Hepatocyte (in vitro differentiated cells): ENCODE measurements around the gene C19orf67. TPM values are rescaled to one million over a fixed set of nuclear protein-coding genes. Genes with fewer than 3 reads are reported as not detected.
A peak's percentile ranks its signal among the peaks of the same experiment; 100 is the strongest.
"Not testable (repeated sequence)": the region's sequence is repeated elsewhere in the genome, so short reads cannot be mapped to it uniquely, and the experiment has no call there.

Experiments
- DNase-seq: peaks from one replicate; pipeline ENCODE4 v3.0.0-alpha.2; 2016; ENCODE audit warnings: low spot score
- H2AFZ ChIP-seq: fragments of 200-600 bp; sonication (generic); 2 replicates; pipeline ENCODE4 v1.6.0; 2016; ENCODE audit warnings: antibody characterized with exemption, mild to moderate bottlenecking
- H3K27ac ChIP-seq: fragments of 200-600 bp; sonication (generic); 2 replicates; pipeline ENCODE4 v1.5.1; 2016; ENCODE audit warnings: mild to moderate bottlenecking
- H3K27me3 ChIP-seq: fragments of 200-600 bp; sonication (generic); 2 replicates; pipeline ENCODE4 v1.6.1; 2016
- H3K36me3 ChIP-seq: fragments of 200-600 bp; sonication (generic); replicated peaks from 2 replicates; pipeline ENCODE4 v1.5.1; 2016; ENCODE audit warnings: low read depth; ENCODE audit not compliant: insufficient read depth
- H3K4me1 ChIP-seq: fragments of 200-600 bp; sonication (generic); 2 replicates; pipeline ENCODE4 v1.5.1; 2016; ENCODE audit warnings: mild to moderate bottlenecking, moderate library complexity; ENCODE audit not compliant: insufficient read depth
- H3K4me2 ChIP-seq: fragments of 200-600 bp; sonication (generic); 2 replicates; pipeline ENCODE4 v1.6.0; 2016
- H3K4me3 ChIP-seq: fragments of 200-600 bp; sonication (generic); 2 replicates; pipeline ENCODE4 v1.5.1; 2016; ENCODE audit warnings: mild to moderate bottlenecking
- H3K79me2 ChIP-seq: fragments of 200-600 bp; sonication (generic); 2 replicates; pipeline ENCODE4 v1.6.0; 2017; ENCODE audit warnings: mild to moderate bottlenecking
- H3K9me2 ChIP-seq: fragments of 200-600 bp; sonication (generic); replicated peaks from 2 replicates; pipeline ENCODE4 v1.6.0; 2017; ENCODE audit warnings: mild to moderate bottlenecking; ENCODE audit not compliant: insufficient read depth
- H3K9me3 ChIP-seq: fragments of 200-600 bp; sonication (generic); 2 replicates; pipeline ENCODE4 v1.5.1; 2016; ENCODE audit warnings: low read depth, mild to moderate bottlenecking
- H4K20me1 ChIP-seq: fragments of 200-600 bp; sonication (generic); 2 replicates; pipeline ENCODE4 v1.6.0; 2016; ENCODE audit warnings: mild to moderate bottlenecking; ENCODE audit not compliant: insufficient read depth, poor library complexity, severe bottlenecking
- CTCF ChIP-seq: fragments of 200-600 bp; sonication (generic); IDR thresholded peaks from 2 replicates; pipeline ENCODE4 v1.5.1; 2016; ENCODE audit warnings: antibody characterized with exemption, mild to moderate bottlenecking; ENCODE audit not compliant: poor library complexity
- EZH2 ChIP-seq: fragments of 200-600 bp; sonication (generic); IDR thresholded peaks from 2 replicates; pipeline ENCODE4 v1.6.1; 2016; ENCODE audit warnings: antibody characterized with exemption, mild to moderate bottlenecking, borderline replicate concordance
- EZH2phosphoT487 ChIP-seq: fragments of 200-600 bp; sonication (generic); IDR thresholded peaks from one replicate; pipeline ENCODE4 v1.6.1; 2018; ENCODE audit warnings: antibody characterized with exemption, mild to moderate bottlenecking, low read depth, moderate library complexity; ENCODE audit not compliant: unreplicated experiment, severe bottlenecking
- WGBS: methylation state at CpG from one replicate; pipeline ENCODE4 v1.1.6; 2016; ENCODE audit warnings: low lambda C conversion rate; ENCODE audit errors: missing lambda C conversion rate; 5-methylcytosine and 5-hydroxymethylcytosine counted together
- polyA plus RNA-seq: library from polyadenylated mRNA; unstranded; fragments of >200 nt; fragmentation: Nextera tagmentation; extraction: Ambion mirVana; gene quantifications from 2 replicates; pipeline ENCODE4 v1.2.1, GENCODE V29; 2016
- total RNA-seq: library from RNA; depleted of rRNA; stranded (reverse); fragments of >200 nt; gene quantifications from 2 replicates; pipeline ENCODE4 v1.2.3, GENCODE V29; 2014

The C19orf67 gene
- total and polyA plus RNA-seq, 2 experiments from 2014 or later, result not detected

DNA sequence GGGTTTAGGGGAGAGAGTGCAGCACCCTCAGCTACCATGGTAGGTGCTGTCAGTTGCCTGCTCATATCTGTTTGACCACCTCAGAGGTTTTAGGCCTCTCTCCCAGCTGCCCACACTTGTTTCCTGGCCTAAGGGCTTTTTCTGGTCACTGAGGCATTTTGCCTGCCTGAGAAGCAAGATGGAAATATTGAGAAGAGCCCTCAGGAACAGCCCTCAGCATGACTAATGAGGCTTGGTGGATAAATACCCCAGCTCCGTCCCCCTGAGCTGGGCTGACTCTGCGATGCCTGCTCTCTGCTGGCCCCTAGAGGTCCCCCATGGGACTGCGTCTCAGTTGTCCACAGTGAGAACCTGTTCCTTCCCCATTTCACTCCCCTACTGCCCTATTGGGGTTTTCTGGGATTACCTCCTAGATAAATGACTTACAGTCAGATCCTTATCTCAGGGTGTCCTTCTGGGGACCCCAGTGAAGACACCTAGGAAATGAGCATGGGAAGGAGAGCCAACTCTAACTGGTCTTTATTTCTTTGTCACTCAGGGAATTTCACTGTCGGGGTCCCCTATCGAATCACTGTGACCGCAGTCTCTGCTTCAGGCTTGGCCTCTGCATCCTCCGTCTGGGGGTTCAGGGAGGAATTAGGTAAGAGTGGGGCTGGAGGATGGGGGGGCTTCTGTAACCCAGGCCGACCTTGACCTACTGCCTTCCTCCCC lies 37.0 kb downstream of the C19orf67 start:
- H2AFZ ChIP-seq, result no peak overlapping the region
- H3K27me3 ChIP-seq, result no peaks in the 10 kb centered on the region
- 76% methylated on average over 7 of the region's 8 CpGs for WGBS
- no peak overlapping the region for H3K27ac ChIP-seq
- TF ChIP-seq EZH2phosphoT487, result no peak
- peak; percentile 62 for TF ChIP-seq CTCF
- H3K36me3 ChIP-seq, result no peaks in the 10 kb centered on the region
- H3K4me2 ChIP-seq, result no peak overlapping the region
- peak; percentile 62 for DNase-seq
- H3K9me3 ChIP-seq, result no peaks in the 10 kb centered on the region
- H3K4me1 ChIP-seq, result no peaks in the 10 kb centered on the region
- no peaks in the 10 kb centered on the region for H4K20me1 ChIP-seq
- H3K9me2 ChIP-seq, result no peaks in the 10 kb centered on the region
- no peaks in the 10 kb centered on the region for H3K79me2 ChIP-seq
- H3K4me3 ChIP-seq, result no peak overlapping the region

DNA sequence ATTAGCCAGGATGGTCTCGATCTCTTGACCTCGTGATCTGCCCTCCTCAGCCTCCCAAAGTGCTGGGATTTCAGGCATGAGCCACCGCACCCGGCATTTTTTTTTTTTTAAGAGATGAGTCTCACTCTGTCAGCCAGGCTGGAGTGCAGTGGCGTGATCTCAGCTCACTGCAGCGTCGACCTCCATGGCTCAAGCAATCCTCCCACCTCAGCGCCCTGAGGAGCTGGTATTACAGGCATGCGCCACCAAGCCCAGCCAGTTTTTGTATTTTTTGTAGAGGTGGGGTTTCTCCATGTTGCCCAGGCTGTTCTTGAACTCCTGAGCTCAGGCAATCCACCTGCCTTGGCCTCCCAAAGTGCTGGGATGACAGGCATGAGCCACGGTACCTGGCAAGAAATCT lies 37.7 kb downstream of the C19orf67 start:
- H3K4me2 ChIP-seq, H3K4me3 ChIP-seq, H3K9me2 ChIP-seq, DNase-seq, H3K79me2 ChIP-seq, H3K27me3 ChIP-seq, H3K4me1 ChIP-seq, H3K9me3 ChIP-seq, H2AFZ ChIP-seq, H4K20me1 ChIP-seq, H3K27ac ChIP-seq, H3K36me3 ChIP-seq: not testable (repeated sequence)
- WGBS, result 98% methylated on average over 8 of the region's 10 CpGs

DNA sequence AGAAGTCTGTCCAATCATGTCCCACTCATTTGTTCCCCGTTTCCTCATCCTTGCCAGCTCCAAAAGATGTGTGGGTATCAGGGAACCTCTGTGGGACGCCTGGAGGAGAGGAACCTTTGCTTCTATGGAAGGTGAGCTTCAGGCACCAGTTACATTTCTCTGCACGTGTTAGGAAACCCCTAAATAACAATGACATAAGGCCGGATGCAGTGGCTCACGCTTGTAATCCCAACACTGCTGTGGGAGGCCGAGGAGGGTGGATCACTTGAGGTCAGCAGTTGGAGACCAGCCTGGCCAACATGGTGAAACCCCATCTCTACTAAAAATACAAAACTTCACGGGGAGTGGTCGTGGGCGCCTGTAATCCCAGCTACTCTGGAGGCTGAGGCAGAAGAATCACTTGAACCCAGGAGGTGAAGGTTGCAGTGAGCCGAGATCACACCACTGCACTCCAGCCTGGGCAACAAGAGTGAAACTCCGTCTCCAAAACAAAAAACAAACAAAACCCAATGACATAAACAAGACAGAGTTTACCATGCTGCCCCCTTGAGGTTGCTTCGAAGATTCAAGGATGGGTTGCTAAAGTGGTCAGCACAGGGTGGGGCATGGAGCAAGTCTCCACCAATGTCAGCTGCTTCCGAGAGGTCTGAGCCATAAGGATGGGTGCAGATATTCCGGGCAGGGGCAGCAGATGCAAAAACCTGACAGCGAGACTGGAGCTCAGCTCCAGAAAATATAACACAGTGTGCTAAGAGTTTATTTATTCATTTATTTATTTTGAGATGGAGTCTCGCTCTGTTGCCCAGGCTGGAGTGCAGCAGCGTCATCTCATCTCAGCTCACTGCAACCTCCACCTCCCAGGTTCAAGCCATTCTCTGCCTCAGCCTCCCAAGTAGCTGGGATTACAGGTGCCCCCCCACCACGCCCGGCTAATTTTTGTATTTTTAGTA lies 42.6 kb downstream of the C19orf67 start:
- H3K36me3 ChIP-seq, H3K4me1 ChIP-seq, H2AFZ ChIP-seq, H3K9me2 ChIP-seq, H4K20me1 ChIP-seq, H3K9me3 ChIP-seq, H3K27me3 ChIP-seq, H3K4me2 ChIP-seq, H3K79me2 ChIP-seq, H3K27ac ChIP-seq, H3K4me3 ChIP-seq: not testable (repeated sequence)
- WGBS, result 78% methylated on average over 19 of the region's 19 CpGs
- DNase-seq, result peak; percentile 72
- TF ChIP-seq CTCF, result peak; percentile 52

DNA sequence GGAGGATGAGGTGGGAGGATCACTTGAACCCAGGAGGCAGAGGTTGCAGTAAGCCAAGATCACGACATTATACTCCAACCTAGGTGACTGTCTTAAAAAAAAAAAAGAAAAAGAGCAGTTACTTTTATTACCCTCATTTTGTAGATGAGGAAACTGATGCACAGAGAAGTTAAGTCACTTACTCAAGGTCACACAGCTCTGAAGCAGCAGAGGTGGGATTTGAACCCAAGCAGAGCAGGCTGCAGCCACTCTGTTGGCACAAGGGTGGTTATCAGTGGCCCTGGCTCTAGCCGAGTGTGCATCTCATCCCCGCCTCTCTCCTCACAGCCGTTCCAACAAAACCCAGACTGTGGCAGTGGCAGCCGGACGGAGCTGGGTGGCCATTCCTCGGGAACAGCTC lies 46.4 kb downstream of the C19orf67 start:
- Histone ChIP-seq H3K36me3 (no peaks in the 10 kb centered on the region), H3K4me1 (no peaks in the 10 kb centered on the region), H3K4me3 (no peak overlapping the region), H3K4me2 (no peak overlapping the region), H3K27me3 (no peaks in the 10 kb centered on the region), H3K9me3 (no peaks in the 10 kb centered on the region), H3K79me2 (no peaks in the 10 kb centered on the region), H3K27ac (no peak overlapping the region), H3K9me2 (no peaks in the 10 kb centered on the region), H2AFZ (no peak overlapping the region), H4K20me1 (no peaks in the 10 kb centered on the region)
- WGBS, result 93% methylated on average over 7 of the region's 7 CpGs
- DNase-seq, result no peak
- TF ChIP-seq EZH2phosphoT487 (no peak), CTCF (no peak), EZH2 (no peak)
